K562 (cell line): ENCODE measurements around the gene APC2. TPM values are rescaled to one million over a fixed set of nuclear protein-coding genes. Genes with fewer than 3 reads are reported as not detected.

Source experiments
- ATF1 ChIP-seq, 2 experiments: fragments of 450-650 bp in 1 of 2; IDR thresholded peaks; 2 replicates each; pipeline ENCODE4 v1.6.1; 2016; ENCODE audit warnings: missing compliant biosample characterization in 1 of 2, missing genetic modification characterization in 1 of 2
- ATF6 ChIP-seq: sonication (generic); formaldehyde crosslinking; IDR thresholded peaks from 2 replicates; pipeline ENCODE4 v1.4.0; 2020; ENCODE audit warnings: mild to moderate bottlenecking, missing genetic modification reagents
- CTBP1 ChIP-seq: fragments of 450-650 bp; IDR thresholded peaks from 2 replicates; pipeline ENCODE4 v1.6.1; 2016; ENCODE audit warnings: borderline replicate concordance
- DIDO1 ChIP-seq: fragments of 450-650 bp; IDR thresholded peaks from 2 replicates; pipeline ENCODE4 v1.6.1; 2016; ENCODE audit warnings: low read depth, missing biosample characterization, missing genetic modification characterization
- ELF1 ChIP-seq: fragments of 200-800 bp; sonication (Bioruptor generic); IDR thresholded peaks from 2 replicates; pipeline ENCODE4 v1.6.1; 2016; ENCODE audit warnings: missing genetic modification characterization, missing compliant biosample characterization
- EP300 ChIP-seq: IDR thresholded peaks from 2 replicates; pipeline ENCODE4 v1.6.1; 2012; ENCODE audit warnings: low read length, improper control_type of control experiment
- EWSR1 ChIP-seq: fragments of 450-650 bp; IDR thresholded peaks from 2 replicates; pipeline ENCODE4 v1.6.1; 2018; ENCODE audit warnings: borderline replicate concordance, mild to moderate bottlenecking, low read depth, moderate library complexity; ENCODE audit not compliant: partially characterized antibody
- HMGN3 ChIP-seq: IDR thresholded peaks from 2 replicates; pipeline ENCODE4 v1.6.1; 2011; ENCODE audit warnings: borderline replicate concordance, low read depth, mild to moderate bottlenecking, mixed read lengths, low read length; ENCODE audit not compliant: insufficient read length; ENCODE audit errors: extremely low read depth
- IRF1 ChIP-seq: sonication (generic); formaldehyde crosslinking; IDR thresholded peaks from 2 replicates; pipeline ENCODE4 v1.8.0; 2022; ENCODE audit warnings: missing genetic modification reagents, mild to moderate bottlenecking, borderline replicate concordance
- IRF9 ChIP-seq: fragments of 450-650 bp; IDR thresholded peaks from 2 replicates; pipeline ENCODE4 v1.6.1; 2016; ENCODE audit warnings: missing biosample characterization, missing genetic modification characterization
- MTA2 ChIP-seq: fragments of 450-650 bp; IDR thresholded peaks from 2 replicates; pipeline ENCODE4 v1.6.1; 2016; ENCODE audit warnings: low read depth
- NCOA2 ChIP-seq, 2 experiments: fragments of 450-650 bp; IDR thresholded peaks; 2 replicates each; pipeline ENCODE4 v1.6.1; 2018; ENCODE audit warnings: mild to moderate bottlenecking in 2 of 2, moderate library complexity in 1 of 2; ENCODE audit not compliant: partially characterized antibody in 2 of 2
- NR1H2 ChIP-seq: sonication (generic); formaldehyde crosslinking; IDR thresholded peaks from 2 replicates; pipeline ENCODE4 v1.4.0; 2020; ENCODE audit warnings: mild to moderate bottlenecking, missing genetic modification reagents
- PHF8 ChIP-seq: fragments of 200-600 bp; sonication (generic); IDR thresholded peaks from 2 replicates; pipeline ENCODE4 v1.6.1; 2012; ENCODE audit warnings: mixed run types, mild to moderate bottlenecking, inconsistent platforms, low read length, moderate library complexity, borderline replicate concordance
- POLR2G ChIP-seq: fragments of 200-400 bp; formaldehyde crosslinking; IDR thresholded peaks from 2 replicates; pipeline ENCODE4 v1.6.1; 2017; ENCODE audit warnings: low read depth, mild to moderate bottlenecking, antibody characterized with exemption, low read length, moderate library complexity
- RBM14 ChIP-seq: fragments of 200-400 bp; formaldehyde crosslinking; IDR thresholded peaks from 2 replicates; pipeline ENCODE4 v1.6.1; 2018; ENCODE audit warnings: low read depth, mild to moderate bottlenecking, low read length, moderate library complexity, borderline replicate concordance; ENCODE audit not compliant: insufficient read depth
- SUPT5H ChIP-seq: fragments of 450-650 bp; IDR thresholded peaks from 2 replicates; pipeline ENCODE4 v1.6.1; 2016
- TEAD4 ChIP-seq, 2 experiments: sonication (generic) in 1 of 2; formaldehyde crosslinking in 1 of 2; IDR thresholded peaks; 2 replicates each; pipeline versions ENCODE4 v1.6.1 to v1.8.0; 2012 to 2022; ENCODE audit warnings: borderline replicate concordance in 1 of 2, inconsistent platforms in 1 of 2, low read length in 1 of 2, mild to moderate bottlenecking in 1 of 2, missing genetic modification reagents in 1 of 2
- ZBTB7A ChIP-seq: IDR thresholded peaks from 2 replicates; pipeline ENCODE4 v1.6.1; 2011; ENCODE audit warnings: low read depth, mild to moderate bottlenecking, low read length, moderate library complexity, borderline replicate concordance; ENCODE audit not compliant: control insufficient read depth
- ZFP1 ChIP-seq: fragments of 450-650 bp; formaldehyde crosslinking; IDR thresholded peaks from 2 replicates; pipeline ENCODE4 v1.4.0; 2020; ENCODE audit warnings: mild to moderate bottlenecking, mixed read lengths
- polyA plus RNA-seq, 8 experiments: library from polyadenylated mRNA; depleted of rRNA in 4 of 8; stranded (reverse) in 5 of 8; unstranded in 3 of 8; fragments of >200 nt; fragmentation: Nextera tagmentation in 2 of 8; fragmentation: Illumina TruSeq in 1 of 8; extraction: Ambion mirVana in 2 of 8; extraction: Trizol in 1 of 8; gene quantifications; 2 replicates each; pipeline versions ENCODE4 v1.2.1 to v1.2.3, GENCODE V29; 2011 to 2014; ENCODE audit warnings: inconsistent platforms in 1 of 8, missing spikeins in 1 of 8
- total RNA-seq, 7 experiments: library from RNA; depleted of rRNA in 6 of 7; stranded (reverse); fragments of >200 nt in 6 of 7; fragmentation: Illumina TruSeq in 2 of 7; extraction: Trizol in 2 of 7; gene quantifications; 2 replicates each; pipeline versions ENCODE4 v1.2.1 to v1.2.3, GENCODE V29; 2011 to 2021; ENCODE audit warnings: low replicate concordance in 1 of 7
- TF ChIP-seq, protein P1 (sequence below): sonication (generic); formaldehyde crosslinking; IDR thresholded peaks from 2 replicates; pipeline ENCODE4 v1.8.1; 2022; ENCODE audit warnings: missing genetic modification reagents

APC2 gene
- total and polyA plus RNA-seq, 9 of the 15 experiments (the other 6 are each of a cell fraction or from before 2014, with no cell fraction given): 0.01 to 0.40 (median 0.05) TPM; not detected in 3

- TF ChIP-seq ATF6 (CRISPR knock-in tag) (no peak), DIDO1 (tag) (no peak), EP300 (no peak), PHF8 (no peak; the same call in 1 of the 2 replicates), CTBP1 (no peak), POLR2G (no peak), SUPT5H (0 out of 2 replicates have a peak, but pooled peaks have one; percentile 27), HMGN3 (peak; percentile 74), ATF1 (CRISPR knock-in tag; IDR thresholded peaks at IDR 0.05) (no peak), ATF1 (tag; IDR thresholded peaks at IDR 0.05) (peak; percentile 54), ZFP1 (no peak), EWSR1 (no peak), IRF9 (tag) (no peak), NCOA2 (IDR thresholded peaks at IDR 0.05; ENCODE audit: partially characterized antibody in 2 of 2) (no peak), IRF1 (CRISPR knock-in tag) (no peak), MTA2 (no peak), ELF1 (tag) (no peak), RBM14 (no peak), ZBTB7A (peak; percentile 37; the same call in 1 of the 2 replicates), NR1H2 (CRISPR knock-in tag) (no peak), TEAD4 (IDR thresholded peaks at IDR 0.05; ENCODE audit: low read length) (no peak), TEAD4 (CRISPR knock-in tag; IDR thresholded peaks at IDR 0.05; ENCODE audit: borderline replicate concordance) (no peak)
- TF ChIP-seq, protein P1, sequence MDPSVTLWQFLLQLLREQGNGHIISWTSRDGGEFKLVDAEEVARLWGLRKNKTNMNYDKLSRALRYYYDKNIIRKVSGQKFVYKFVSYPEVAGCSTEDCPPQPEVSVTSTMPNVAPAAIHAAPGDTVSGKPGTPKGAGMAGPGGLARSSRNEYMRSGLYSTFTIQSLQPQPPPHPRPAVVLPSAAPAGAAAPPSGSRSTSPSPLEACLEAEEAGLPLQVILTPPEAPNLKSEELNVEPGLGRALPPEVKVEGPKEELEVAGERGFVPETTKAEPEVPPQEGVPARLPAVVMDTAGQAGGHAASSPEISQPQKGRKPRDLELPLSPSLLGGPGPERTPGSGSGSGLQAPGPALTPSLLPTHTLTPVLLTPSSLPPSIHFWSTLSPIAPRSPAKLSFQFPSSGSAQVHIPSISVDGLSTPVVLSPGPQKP (CRISPR knock-in tag): no peak
Measured at GRCh38 chr19:1490311-1491113, 40.6 kb downstream of the APC2 start, which contains the start of gene PCSK4 (continued).
